Transverse colon (tissue), 4 donors: Measurements from ENCODE around the gene FAM217A.

Source experiments
- CTCF ChIP-seq, 5 experiments: fragments of 200-600 bp in 3 of 5; fragments of 450-650 bp in 2 of 5; sonication (generic) in 3 of 5; IDR thresholded peaks; 1 replicate in 2 of 5; 2 replicates in 3 of 5; pipeline ENCODE4 v1.5.1; 2016 to 2017; ENCODE audit warnings: antibody characterized with exemption in 5 of 5, inconsistent platforms in 3 of 5, mild to moderate bottlenecking in 2 of 5, moderate library complexity in 1 of 5
- EP300 ChIP-seq: sonication (generic); formaldehyde crosslinking; IDR thresholded peaks from one replicate; pipeline ENCODE4 v1.6.1; 2017; ENCODE audit warnings: antibody characterized with exemption, low read depth
- POLR2A ChIP-seq: fragments of 450-650 bp; IDR thresholded peaks from one replicate; pipeline ENCODE4 v1.6.1; 2016; ENCODE audit warnings: antibody characterized with exemption, mild to moderate bottlenecking, moderate library complexity
- POLR2AphosphoS5 ChIP-seq, 3 donors: sonication (generic); formaldehyde crosslinking; IDR thresholded peaks; one replicate each; pipeline ENCODE4 v1.6.1; 2016; ENCODE audit warnings: antibody characterized with exemption in 3 of 3

DNA sequence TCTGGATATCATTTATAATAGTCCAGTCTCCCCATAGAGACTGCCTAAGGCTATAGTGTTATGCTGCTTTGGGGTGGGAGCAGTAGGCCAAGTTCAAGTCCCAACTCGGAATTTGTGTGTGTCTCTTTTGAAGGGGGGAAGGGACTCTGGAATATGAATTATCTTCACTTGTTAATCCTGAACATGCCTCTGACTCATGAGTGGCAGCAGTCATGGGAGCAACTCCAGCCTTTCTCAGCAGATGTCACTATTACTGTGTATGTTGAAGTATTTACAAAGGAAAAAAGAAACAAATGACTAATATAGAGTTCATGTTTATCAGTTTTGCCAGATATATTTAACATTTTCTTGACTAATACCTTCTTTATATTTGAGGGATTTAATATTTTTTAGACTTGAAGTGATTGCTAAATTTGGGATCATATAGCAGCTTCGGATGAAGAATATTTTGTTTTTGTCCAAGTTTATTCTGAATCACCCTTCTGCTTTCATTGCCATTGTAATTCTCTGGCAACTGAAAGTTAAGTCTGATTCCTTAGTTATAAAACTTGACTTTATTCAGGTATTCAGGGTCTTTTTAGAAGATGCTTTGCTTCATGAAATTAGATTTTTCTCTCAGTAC lies 23.4 kb downstream of the FAM217A start:
- TF ChIP-seq POLR2A (no peak), CTCF (IDR thresholded peaks at IDR 0.05) (peak in 4 of 5 experiments; percentile 29 to 50 (median 40)), EP300 (no peak), POLR2AphosphoS5 (IDR thresholded peaks at IDR 0.05) (no peak)
